Spleen (tissue), 7 donors: ENCODE data around the gene CD164L2.

Experiments
- POLR2A ChIP-seq, 3 donors: fragments of 450-650 bp; IDR thresholded peaks; one replicate each; pipeline ENCODE4 v1.5.1; 2017; ENCODE audit warnings: antibody characterized with exemption in 3 of 3, mild to moderate bottlenecking in 1 of 3
- TF ChIP-seq, protein P1 (sequence below), 11 experiments: fragments of 200-600 bp in 7 of 11; fragments of 450-650 bp in 4 of 11; sonication (generic) in 4 of 11; IDR thresholded peaks in 8 of 11; conservative IDR thresholded peaks in 3 of 11; 1 replicate in 7 of 11; 2 replicates in 4 of 11; pipeline versions ENCODE4 v1.4.0 to v1.8.0; 2016 to 2021; ENCODE audit warnings: antibody characterized with exemption in 11 of 11, inconsistent platforms in 4 of 11, mild to moderate bottlenecking in 1 of 11
- donor health status: DM: no; HTN: no; CAD: no; lungs with moderate emphysema.
- donor health status: DM: no; HTN: no; CAD: no.
- donor health status: DM: no; HTN: no; CAD: no.

DNA sequence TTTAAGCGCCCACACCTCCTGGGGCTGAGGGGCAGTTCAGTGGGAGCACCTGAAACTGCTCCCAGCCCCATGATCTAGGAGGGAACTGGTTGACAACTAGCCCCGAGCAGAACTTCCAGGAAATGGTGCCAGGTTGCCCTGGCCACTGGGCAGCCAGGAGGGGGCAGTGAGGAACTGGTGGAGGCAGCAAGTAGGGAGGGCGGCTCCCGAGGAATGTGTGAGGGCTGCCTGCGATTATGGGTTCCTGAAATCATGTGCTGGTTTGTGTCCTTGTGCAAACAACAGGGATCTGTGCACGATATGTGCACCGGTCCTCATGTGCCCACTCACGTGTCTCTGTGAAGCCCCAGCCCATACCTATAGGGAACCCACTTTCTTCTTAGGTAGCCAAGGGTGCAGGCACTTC, 19.2 kb upstream of the CD164L2 start:
- TF ChIP-seq, protein P1, sequence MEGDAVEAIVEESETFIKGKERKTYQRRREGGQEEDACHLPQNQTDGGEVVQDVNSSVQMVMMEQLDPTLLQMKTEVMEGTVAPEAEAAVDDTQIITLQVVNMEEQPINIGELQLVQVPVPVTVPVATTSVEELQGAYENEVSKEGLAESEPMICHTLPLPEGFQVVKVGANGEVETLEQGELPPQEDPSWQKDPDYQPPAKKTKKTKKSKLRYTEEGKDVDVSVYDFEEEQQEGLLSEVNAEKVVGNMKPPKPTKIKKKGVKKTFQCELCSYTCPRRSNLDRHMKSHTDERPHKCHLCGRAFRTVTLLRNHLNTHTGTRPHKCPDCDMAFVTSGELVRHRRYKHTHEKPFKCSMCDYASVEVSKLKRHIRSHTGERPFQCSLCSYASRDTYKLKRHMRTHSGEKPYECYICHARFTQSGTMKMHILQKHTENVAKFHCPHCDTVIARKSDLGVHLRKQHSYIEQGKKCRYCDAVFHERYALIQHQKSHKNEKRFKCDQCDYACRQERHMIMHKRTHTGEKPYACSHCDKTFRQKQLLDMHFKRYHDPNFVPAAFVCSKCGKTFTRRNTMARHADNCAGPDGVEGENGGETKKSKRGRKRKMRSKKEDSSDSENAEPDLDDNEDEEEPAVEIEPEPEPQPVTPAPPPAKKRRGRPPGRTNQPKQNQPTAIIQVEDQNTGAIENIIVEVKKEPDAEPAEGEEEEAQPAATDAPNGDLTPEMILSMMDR (IDR thresholded peaks at IDR 0.05 in 8 of 11, conservative IDR thresholded peaks at IDR 0.05 in 3 of 11): peak in 10 of 11 experiments; percentile 46 to 70 (median 56)
- TF ChIP-seq POLR2A (IDR thresholded peaks at IDR 0.05): no peak
